ENCODE data around the gene EYA2.

The EYA2 gene

DNA sequence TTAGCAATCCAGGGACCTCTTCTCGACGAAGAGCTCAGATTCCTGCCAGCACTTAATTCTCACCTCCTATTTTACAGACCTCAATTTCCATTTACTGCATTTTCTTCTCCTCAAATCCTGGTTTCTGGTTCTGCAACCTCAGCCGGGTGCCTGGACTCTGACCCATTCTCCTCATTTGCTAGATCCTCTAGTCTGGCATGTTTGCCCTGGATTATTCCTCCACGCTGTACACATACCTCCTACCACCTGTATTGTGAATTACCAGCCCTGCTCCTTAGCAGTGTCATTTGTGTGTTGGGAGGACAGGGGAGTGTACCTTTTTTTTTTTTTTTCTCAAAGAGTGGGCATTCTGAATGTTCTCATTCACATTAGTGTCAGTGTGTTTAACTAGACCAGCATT lies 257.4 kb downstream of the EYA2 start:
- TF ChIP-seq POLR2A (IDR thresholded peaks at IDR 0.05; ENCODE audit: extremely low read depth, insufficient read length) (no peak), MYC (IDR thresholded peaks at IDR 0.05; ENCODE audit: low read depth, low read length) (no peak)
- TF ChIP-seq, protein P1, sequence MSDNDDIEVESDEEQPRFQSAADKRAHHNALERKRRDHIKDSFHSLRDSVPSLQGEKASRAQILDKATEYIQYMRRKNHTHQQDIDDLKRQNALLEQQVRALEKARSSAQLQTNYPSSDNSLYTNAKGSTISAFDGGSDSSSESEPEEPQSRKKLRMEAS (IDR thresholded peaks at IDR 0.05; ENCODE audit: low read depth, low read length): no peak
- TF ChIP-seq, protein P2, sequence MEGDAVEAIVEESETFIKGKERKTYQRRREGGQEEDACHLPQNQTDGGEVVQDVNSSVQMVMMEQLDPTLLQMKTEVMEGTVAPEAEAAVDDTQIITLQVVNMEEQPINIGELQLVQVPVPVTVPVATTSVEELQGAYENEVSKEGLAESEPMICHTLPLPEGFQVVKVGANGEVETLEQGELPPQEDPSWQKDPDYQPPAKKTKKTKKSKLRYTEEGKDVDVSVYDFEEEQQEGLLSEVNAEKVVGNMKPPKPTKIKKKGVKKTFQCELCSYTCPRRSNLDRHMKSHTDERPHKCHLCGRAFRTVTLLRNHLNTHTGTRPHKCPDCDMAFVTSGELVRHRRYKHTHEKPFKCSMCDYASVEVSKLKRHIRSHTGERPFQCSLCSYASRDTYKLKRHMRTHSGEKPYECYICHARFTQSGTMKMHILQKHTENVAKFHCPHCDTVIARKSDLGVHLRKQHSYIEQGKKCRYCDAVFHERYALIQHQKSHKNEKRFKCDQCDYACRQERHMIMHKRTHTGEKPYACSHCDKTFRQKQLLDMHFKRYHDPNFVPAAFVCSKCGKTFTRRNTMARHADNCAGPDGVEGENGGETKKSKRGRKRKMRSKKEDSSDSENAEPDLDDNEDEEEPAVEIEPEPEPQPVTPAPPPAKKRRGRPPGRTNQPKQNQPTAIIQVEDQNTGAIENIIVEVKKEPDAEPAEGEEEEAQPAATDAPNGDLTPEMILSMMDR (IDR thresholded peaks at IDR 0.05; ENCODE audit: low read depth, low read length): no peak
- no peak for DNase-seq (ENCODE audit: low read depth)

DNA sequence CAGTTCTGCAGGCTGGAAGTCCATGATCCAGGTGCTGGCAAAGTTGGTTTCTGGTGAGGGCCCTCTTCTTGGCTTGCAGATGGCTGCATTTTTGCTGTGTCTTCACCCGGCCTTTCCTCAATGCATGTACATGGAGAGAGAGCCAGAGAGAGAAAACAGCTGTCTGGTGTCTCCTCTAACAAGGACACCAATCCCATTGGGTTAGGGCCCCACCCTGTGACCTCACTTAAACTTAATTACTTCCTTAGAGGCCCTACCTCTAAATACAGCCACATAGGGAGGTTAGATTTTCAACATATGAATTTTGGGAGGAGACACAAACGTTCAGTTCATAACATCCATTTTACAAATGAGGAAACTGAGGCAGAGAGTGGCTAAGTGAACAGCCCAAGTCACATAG lies 259.4 kb downstream of the EYA2 start:
- TF ChIP-seq POLR2A (IDR thresholded peaks at IDR 0.05; ENCODE audit: extremely low read depth, insufficient read length) (no peak), MYC (IDR thresholded peaks at IDR 0.05; ENCODE audit: low read depth, low read length) (no peak)
- TF ChIP-seq, protein P1 (IDR thresholded peaks at IDR 0.05; ENCODE audit: low read depth, low read length): no peak
- TF ChIP-seq, protein P2 (IDR thresholded peaks at IDR 0.05; ENCODE audit: low read depth, low read length): no peak
- no peak for DNase-seq (ENCODE audit: low read depth)
- H3K4me3 ChIP-seq (ENCODE audit: low read depth, low read length): no peak overlapping the region

More for the DNA sequence above, 257.4 kb downstream of the EYA2 start:
- H3K4me3 ChIP-seq (ENCODE audit: low read depth, low read length): no peak overlapping the region

DNA sequence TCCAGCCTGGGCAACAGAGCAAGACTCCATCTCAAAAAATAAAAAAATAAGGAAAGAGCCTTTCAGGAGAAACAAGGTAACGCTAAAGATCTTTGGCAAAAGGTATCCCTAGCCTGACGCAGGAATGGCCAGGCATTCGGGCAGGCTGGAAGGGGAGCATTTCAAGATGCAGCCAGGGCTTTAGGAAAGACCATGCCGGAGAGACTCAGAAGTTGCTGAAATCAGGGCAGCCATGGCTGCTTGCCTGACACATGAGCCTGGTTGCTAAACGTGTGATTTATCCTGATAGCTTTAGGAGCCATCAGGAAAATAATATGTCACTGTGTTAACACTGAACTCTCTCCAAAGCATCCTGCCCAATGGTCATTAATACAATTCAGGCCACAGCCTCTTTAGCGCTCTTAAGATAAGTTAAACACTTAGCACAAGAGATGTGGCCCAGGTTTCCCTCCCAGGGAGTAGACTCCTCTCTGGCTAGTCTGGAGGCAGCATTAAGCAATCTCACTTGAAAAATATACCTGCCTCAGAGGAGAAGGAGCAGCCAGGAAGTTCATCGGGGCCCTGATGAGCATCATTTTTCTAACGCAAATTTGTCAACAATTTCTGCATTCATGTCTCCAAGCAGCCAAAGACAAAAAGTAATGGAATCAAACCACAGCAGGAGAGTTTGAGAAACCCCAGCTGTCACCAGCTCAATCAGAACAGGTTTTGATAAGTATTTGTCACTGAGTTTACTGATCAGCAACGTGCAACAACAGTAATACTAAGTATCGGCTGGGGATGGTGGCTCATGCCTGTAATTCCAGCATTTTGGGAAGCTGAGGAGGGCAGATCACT lies 261.9 kb downstream of the EYA2 start:
- no peak for TF ChIP-seq POLR2A (IDR thresholded peaks at IDR 0.05; ENCODE audit: extremely low read depth, insufficient read length)
- TF ChIP-seq, protein P1 (IDR thresholded peaks at IDR 0.05; ENCODE audit: low read depth, low read length): no peak
- DNase-seq (ENCODE audit: low read depth): no peak
- H3K4me3 ChIP-seq (ENCODE audit: low read depth, low read length): no peak overlapping the region

DNA sequence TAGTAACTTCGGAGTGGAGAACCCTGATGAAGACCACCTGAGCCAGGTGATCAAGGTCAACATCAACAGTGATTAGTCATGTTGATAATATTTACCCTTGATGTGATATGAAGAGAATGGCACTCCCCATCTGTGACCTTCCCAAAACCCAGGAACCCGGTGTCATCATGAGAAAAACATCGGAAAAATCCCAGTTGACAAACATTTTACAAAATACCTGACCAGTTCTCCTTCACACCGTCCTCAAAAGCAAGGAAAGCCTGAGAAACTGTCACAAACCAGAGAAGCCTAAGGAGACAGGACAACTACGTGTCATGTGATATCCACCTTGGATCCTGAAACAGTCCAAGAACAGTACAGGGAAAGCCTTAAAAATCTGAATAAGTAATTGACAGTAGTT lies 264.5 kb downstream of the EYA2 start:
- TF ChIP-seq, protein P1 (IDR thresholded peaks at IDR 0.05; ENCODE audit: low read depth, low read length): no peak
- TF ChIP-seq POLR2A (IDR thresholded peaks at IDR 0.05; ENCODE audit: extremely low read depth, insufficient read length): no peak
- no peak for TF ChIP-seq MYC (IDR thresholded peaks at IDR 0.05; ENCODE audit: low read depth, low read length)
- TF ChIP-seq, protein P2 (IDR thresholded peaks at IDR 0.05; ENCODE audit: low read depth, low read length): no peak
- H3K4me3 ChIP-seq (ENCODE audit: low read depth, low read length): no peak overlapping the region
- no peak for DNase-seq (ENCODE audit: low read depth)

DNA sequence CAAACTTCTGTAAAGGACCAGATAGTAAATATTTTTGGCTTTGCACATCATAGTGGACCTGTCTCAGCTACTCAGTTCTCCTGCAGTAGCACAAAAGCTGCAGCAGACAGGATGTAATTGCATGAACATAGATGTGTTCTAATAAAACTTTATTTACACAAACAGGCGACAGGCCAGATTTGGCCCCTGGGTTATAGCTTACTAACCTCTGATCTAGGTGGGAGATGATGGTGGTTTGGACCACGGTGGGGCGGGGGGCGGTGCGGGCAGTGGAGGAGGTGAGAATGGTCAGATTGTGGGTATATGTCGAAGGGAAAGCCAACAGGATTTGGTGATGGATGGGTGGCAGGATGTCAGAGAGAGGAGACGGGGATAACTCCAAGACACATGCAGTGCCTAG lies 265.6 kb downstream of the EYA2 start:
- TF ChIP-seq MYC (IDR thresholded peaks at IDR 0.05; ENCODE audit: low read depth, low read length) (no peak), POLR2A (IDR thresholded peaks at IDR 0.05; ENCODE audit: extremely low read depth, insufficient read length) (no peak)
- TF ChIP-seq, protein P2 (IDR thresholded peaks at IDR 0.05; ENCODE audit: low read depth, low read length): no peak
- TF ChIP-seq, protein P1 (IDR thresholded peaks at IDR 0.05; ENCODE audit: low read depth, low read length): no peak
- no peak for DNase-seq (ENCODE audit: low read depth)
- no peak overlapping the region for H3K4me3 ChIP-seq (ENCODE audit: low read depth, low read length)

DNA sequence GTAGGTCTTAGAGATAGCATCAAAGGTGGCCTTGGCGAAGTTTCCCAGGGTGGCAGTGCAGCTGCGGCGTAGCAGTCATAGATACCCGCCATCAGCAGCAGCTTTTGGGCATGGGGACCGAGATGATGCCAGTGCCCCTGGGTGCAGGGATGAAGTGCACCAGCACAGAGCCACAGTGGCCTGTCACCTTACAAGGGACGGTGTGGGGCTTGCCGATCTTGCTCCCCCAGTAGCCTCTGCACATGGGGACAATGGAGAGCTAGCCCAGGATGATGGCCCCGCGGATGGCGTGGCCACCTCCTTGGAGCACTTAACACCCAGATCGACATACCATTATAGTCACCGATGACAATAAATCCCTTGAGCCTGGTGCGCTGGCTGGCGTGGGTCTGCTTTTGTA lies 266.3 kb downstream of the EYA2 start:
- no peak for DNase-seq (ENCODE audit: low read depth)
- TF ChIP-seq, protein P2 (IDR thresholded peaks at IDR 0.05; ENCODE audit: low read depth, low read length): no peak
- TF ChIP-seq, protein P1 (IDR thresholded peaks at IDR 0.05; ENCODE audit: low read depth, low read length): no peak
- TF ChIP-seq MYC (IDR thresholded peaks at IDR 0.05; ENCODE audit: low read depth, low read length) (no peak), POLR2A (IDR thresholded peaks at IDR 0.05; ENCODE audit: extremely low read depth, insufficient read length) (no peak)
- H3K4me3 ChIP-seq (ENCODE audit: low read depth, low read length): no peak overlapping the region

Data from NB4 (cell line).